ENCODE measurements around the gene DEK.
"Not testable (repeated sequence)": the region's sequence is repeated elsewhere in the genome, so short reads cannot be mapped to it uniquely, and the experiment has no call there.

DNA sequence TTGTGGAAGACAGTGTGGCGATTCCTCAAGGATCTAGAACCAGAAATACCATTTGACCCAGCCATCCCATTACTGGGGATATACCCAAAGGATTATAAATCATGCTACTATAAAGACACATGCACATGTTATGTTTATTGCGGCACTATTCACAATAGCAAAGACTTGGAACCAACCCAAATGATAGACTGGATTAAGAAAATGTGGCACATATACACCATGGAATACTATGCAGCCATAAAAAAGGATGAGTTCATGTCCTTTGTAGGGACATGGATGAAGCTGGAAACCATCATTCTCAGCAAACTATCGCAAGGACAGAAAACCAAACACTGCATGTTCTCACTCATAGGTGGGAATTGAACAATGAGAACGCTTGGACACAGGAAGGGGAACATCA, 30.6 kb downstream of the DEK start:
- not testable (repeated sequence) for TF ChIP-seq ZNF225 (CRISPR knock-in tag; IDR thresholded peaks at IDR 0.05); MAF1 (CRISPR knock-in tag; IDR thresholded peaks at IDR 0.05; ENCODE audit: borderline replicate concordance); REL (CRISPR knock-in tag; conservative IDR thresholded peaks at IDR 0.05); ARNT (IDR thresholded peaks at IDR 0.05); HOXA7 (CRISPR knock-in tag; IDR thresholded peaks at IDR 0.05)
